Keratinocyte (primary cell): ENCODE results near the gene SORBS1.

Experiments used
- CTCF ChIP-seq, 3 experiments: IDR thresholded peaks in 1 of 3; conservative IDR thresholded peaks in 1 of 3; optimal IDR thresholded peaks in 1 of 3; 2 replicates in 2 of 3; 3 replicates in 1 of 3; pipeline versions ENCODE3 to v1.5.1; 2011; ENCODE audit warnings: low read length in 3 of 3, mild to moderate bottlenecking in 3 of 3, moderate library complexity in 2 of 3, control low read depth in 1 of 3, inconsistent platforms in 1 of 3; ENCODE audit not compliant: insufficient read depth in 2 of 3; ENCODE audit errors: extremely low read depth in 1 of 3
- EZH2 ChIP-seq: IDR thresholded peaks from one replicate; pipeline ENCODE4 v1.6.1; 2012; ENCODE audit warnings: inconsistent platforms, mild to moderate bottlenecking, low read length, moderate library complexity

- TF ChIP-seq CTCF (optimal IDR thresholded peaks at IDR 0.05 in 1 of 3, IDR thresholded peaks at IDR 0.05 in 1 of 3, conservative IDR thresholded peaks at IDR 0.05 in 1 of 3; ENCODE audit: extremely low read depth in 1 of 3, insufficient read depth in 2 of 3, low read length in 3 of 3) (no peak), EZH2 (no peak)
Measured at GRCh38 chr10:95544783-95545500, 16.2 kb downstream of the SORBS1 start.
